ENCODE measurements around the gene PRAMEF1.

PRAMEF1 gene

GRCh38 chr1:12761781-12762180, 29.4 kb upstream of the PRAMEF1 start:
- TF ChIP-seq, protein P1, sequence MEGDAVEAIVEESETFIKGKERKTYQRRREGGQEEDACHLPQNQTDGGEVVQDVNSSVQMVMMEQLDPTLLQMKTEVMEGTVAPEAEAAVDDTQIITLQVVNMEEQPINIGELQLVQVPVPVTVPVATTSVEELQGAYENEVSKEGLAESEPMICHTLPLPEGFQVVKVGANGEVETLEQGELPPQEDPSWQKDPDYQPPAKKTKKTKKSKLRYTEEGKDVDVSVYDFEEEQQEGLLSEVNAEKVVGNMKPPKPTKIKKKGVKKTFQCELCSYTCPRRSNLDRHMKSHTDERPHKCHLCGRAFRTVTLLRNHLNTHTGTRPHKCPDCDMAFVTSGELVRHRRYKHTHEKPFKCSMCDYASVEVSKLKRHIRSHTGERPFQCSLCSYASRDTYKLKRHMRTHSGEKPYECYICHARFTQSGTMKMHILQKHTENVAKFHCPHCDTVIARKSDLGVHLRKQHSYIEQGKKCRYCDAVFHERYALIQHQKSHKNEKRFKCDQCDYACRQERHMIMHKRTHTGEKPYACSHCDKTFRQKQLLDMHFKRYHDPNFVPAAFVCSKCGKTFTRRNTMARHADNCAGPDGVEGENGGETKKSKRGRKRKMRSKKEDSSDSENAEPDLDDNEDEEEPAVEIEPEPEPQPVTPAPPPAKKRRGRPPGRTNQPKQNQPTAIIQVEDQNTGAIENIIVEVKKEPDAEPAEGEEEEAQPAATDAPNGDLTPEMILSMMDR (IDR thresholded peaks at IDR 0.05; ENCODE audit: insufficient read depth, low read length, poor library complexity, severe bottlenecking) = no peak
- DNase-seq (ENCODE audit: extremely low read depth, insufficient read length) = no peak
- Histone ChIP-seq H3K36me3 (ENCODE audit: control insufficient read depth, insufficient read depth, low read length) (no peaks in the 10 kb centered on the region), H3K4me3 (replicated peaks; ENCODE audit: low read depth, low read length) (no peak overlapping the region), H3K27me3 (replicated peaks; ENCODE audit: control insufficient read depth, insufficient read depth, low read length) (peaks cover under 1% of the 10 kb centered on the region)

DNA sequence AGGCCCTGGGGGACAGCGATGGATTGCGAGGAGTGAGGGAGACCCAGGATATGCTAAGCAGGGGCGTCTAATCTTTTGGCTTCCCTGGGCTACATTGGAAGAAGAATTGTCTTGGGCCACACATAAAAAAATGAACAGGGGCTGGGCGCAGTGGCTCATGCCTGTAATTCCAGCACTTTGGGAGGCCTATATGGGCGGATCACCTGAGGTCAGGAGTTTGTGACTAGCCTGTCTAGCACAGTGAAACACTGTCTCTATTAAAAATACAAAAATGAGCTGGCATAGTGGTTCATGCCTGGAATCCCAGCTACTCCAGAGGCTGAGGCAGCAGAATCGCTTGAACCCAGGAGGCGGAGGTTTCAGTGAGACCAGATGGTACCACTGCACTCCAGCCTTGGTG, 28.4 kb upstream of the PRAMEF1 start:
- Histone ChIP-seq H3K4me3 (replicated peaks; ENCODE audit: low read depth, low read length) (no peak overlapping the region), H3K36me3 (ENCODE audit: control insufficient read depth, insufficient read depth, low read length) (no peaks in the 10 kb centered on the region), H3K27me3 (replicated peaks; ENCODE audit: control insufficient read depth, insufficient read depth, low read length) (no peaks in the 10 kb centered on the region; the same call in 1 of the 2 replicates)
- TF ChIP-seq, protein P1 (IDR thresholded peaks at IDR 0.05; ENCODE audit: insufficient read depth, low read length, poor library complexity, severe bottlenecking) = no peak
- no peak for DNase-seq (ENCODE audit: extremely low read depth, insufficient read length)

- H3K27me3 ChIP-seq (replicated peaks; ENCODE audit: control insufficient read depth, insufficient read depth, low read length) = no peaks in the 10 kb centered on the region
- TF ChIP-seq, protein P1 (IDR thresholded peaks at IDR 0.05; ENCODE audit: insufficient read depth, low read length, poor library complexity, severe bottlenecking) = no peak
- DNase-seq (ENCODE audit: extremely low read depth, insufficient read length) = no peak
- no peak overlapping the region for H3K4me3 ChIP-seq (replicated peaks; ENCODE audit: low read depth, low read length)
- no peaks in the 10 kb centered on the region for H3K36me3 ChIP-seq (ENCODE audit: control insufficient read depth, insufficient read depth, low read length)
Measured at GRCh38 chr1:12763479-12763878, 27.7 kb upstream of the PRAMEF1 start.

DNA sequence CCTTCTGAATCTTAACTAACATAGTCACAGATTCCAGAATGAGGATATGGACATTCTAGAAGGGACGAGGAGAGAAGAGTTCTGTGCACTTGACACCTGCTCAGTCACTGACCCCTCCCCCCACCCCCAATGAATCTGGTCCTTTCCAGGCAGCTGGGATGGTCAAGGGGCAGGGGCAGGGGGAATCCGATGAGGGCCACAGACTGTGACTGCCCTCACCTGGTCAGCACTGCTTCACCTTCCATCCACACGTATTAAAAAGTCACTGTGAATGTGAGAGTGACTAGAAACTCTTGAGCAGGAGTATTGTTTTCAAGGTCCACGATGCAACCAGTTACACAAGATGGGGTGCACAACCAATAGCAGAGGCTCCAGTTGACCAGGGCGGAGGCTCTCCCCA, 27.2 kb upstream of the PRAMEF1 start:
- Histone ChIP-seq H3K36me3 (ENCODE audit: control insufficient read depth, insufficient read depth, low read length) (no peaks in the 10 kb centered on the region), H3K27me3 (replicated peaks; ENCODE audit: control insufficient read depth, insufficient read depth, low read length) (no peaks in the 10 kb centered on the region), H3K4me3 (replicated peaks; ENCODE audit: low read depth, low read length) (no peak overlapping the region)
- TF ChIP-seq, protein P1 (IDR thresholded peaks at IDR 0.05; ENCODE audit: insufficient read depth, low read length, poor library complexity, severe bottlenecking) = no peak
- DNase-seq (ENCODE audit: extremely low read depth, insufficient read length) = no peak

DNA sequence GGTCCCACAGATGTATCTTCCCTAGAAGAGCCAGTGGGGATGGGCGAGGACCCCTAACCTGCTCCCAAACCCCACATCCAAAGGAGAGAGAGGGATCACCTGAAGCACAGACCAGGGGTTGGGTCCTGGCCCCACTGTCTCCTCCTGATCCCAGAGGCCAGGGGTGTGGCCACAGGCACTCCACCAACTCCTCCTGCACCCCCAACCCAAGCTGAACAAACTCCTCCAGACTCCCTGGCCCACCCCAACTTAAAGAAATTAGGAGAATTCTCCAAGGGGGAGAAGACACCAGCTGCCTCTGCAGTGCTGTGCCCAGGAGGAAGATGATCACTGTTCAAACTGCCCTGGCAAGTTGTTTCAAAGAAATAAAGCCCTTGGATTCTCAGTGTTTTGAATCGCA, 22.2 kb upstream of the PRAMEF1 start:
- no peaks in the 10 kb centered on the region for H3K36me3 ChIP-seq (ENCODE audit: control insufficient read depth, insufficient read depth, low read length)
- no peaks in the 10 kb centered on the region; the same call in 1 of the 2 replicates for H3K27me3 ChIP-seq (replicated peaks; ENCODE audit: control insufficient read depth, insufficient read depth, low read length)
- no peak overlapping the region for H3K4me3 ChIP-seq (replicated peaks; ENCODE audit: low read depth, low read length)
- DNase-seq (ENCODE audit: extremely low read depth, insufficient read length) = no peak
- TF ChIP-seq, protein P1 (IDR thresholded peaks at IDR 0.05; ENCODE audit: insufficient read depth, low read length, poor library complexity, severe bottlenecking) = no peak

GRCh38 chr1:12769976-12770505, 21.2 kb upstream of the PRAMEF1 start:
- H3K27me3 ChIP-seq (replicated peaks; ENCODE audit: control insufficient read depth, insufficient read depth, low read length) = no peaks in the 10 kb centered on the region; the same call in none of the 2 replicates
- no peak for DNase-seq (ENCODE audit: extremely low read depth, insufficient read length)

More at GRCh38 chr1:12769976-12770505, 21.2 kb upstream of the PRAMEF1 start:
- no peak overlapping the region for H3K4me3 ChIP-seq (replicated peaks; ENCODE audit: low read depth, low read length)
- TF ChIP-seq, protein P1 (IDR thresholded peaks at IDR 0.05; ENCODE audit: insufficient read depth, low read length, poor library complexity, severe bottlenecking) = no peak
- H3K36me3 ChIP-seq (ENCODE audit: control insufficient read depth, insufficient read depth, low read length) = no peaks in the 10 kb centered on the region
